Inferior parietal cortex (tissue), 1 donor: ENCODE measurements around the gene DENND6B.
"Not testable (repeated sequence)": the region's sequence is repeated elsewhere in the genome, so short reads cannot be mapped to it uniquely, and the experiment has no call there.

Source experiments
- DNase-seq: peaks from one replicate; pipeline ENCODE4 v3.0.0-alpha.2; 2016; ENCODE audit errors: extremely low spot score

DENND6B gene, protein sequence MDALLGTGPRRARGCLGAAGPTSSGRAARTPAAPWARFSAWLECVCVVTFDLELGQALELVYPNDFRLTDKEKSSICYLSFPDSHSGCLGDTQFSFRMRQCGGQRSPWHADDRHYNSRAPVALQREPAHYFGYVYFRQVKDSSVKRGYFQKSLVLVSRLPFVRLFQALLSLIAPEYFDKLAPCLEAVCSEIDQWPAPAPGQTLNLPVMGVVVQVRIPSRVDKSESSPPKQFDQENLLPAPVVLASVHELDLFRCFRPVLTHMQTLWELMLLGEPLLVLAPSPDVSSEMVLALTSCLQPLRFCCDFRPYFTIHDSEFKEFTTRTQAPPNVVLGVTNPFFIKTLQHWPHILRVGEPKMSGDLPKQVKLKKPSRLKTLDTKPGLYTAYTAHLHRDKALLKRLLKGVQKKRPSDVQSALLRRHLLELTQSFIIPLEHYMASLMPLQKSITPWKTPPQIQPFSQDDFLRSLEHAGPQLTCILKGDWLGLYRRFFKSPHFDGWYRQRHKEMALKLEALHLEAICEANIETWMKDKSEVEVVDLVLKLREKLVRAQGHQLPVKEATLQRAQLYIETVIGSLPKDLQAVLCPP

DNA sequence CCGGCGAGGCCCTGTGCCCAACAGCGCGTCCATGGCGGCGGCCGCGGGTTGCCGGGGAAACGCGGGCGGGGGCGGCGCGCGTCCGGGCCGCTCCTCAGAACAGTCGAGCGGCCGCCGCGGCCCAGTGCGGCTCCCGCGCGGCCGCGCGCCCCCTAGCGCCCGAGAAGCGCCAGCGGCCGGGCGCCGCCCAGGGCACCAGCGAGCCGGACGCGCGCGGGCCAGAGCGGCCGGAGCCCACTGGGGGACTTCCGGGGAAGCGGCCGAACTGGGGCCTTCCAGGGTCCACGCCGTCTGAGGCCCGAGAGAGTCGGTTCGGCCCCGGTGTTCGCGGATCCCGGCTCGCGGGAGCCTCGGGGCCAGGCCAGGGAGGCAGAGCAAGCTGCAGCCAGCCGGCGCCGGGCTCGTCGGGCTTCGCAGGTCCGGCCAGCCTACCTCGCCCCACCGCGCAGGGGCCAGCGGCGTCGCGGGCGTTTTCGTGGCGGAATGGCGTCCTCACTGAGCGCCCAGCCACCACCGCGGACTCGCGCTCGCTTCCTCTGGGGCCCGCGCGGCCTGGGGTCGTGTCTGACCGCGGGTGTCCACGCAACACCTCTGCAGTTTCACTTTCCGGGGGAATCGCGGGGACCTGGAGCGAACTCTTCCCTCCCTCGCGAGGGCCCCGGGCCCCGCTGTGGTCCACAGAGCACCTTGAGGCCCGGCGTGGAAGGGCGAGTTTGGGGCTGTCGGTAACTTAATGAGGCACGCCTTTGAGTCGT, at the start of gene DENND6B:
DENND6B (minus strand) TSS at position 57 of the 755 bp plus-strand sequence; CDS start at position 33, 24 bp downstream.
- DNase-seq, result peak; percentile 82

- DNase-seq, result no peak
Measured at GRCh38 chr22:50376085-50376651, 49.4 kb upstream of the DENND6B start.

GRCh38 chr22:50371101-50371648, 44.4 kb upstream of the DENND6B start:
- DNase-seq, result no peak

- no peak for DNase-seq
Measured at GRCh38 chr22:50367778-50368500, 41.1 kb upstream of the DENND6B start.

- DNase-seq, result not testable (repeated sequence)
Measured at GRCh38 chr22:50363803-50364194, 37.0 kb upstream of the DENND6B start.

- DNase-seq, result peak; percentile 22
Measured at GRCh38 chr22:50363166-50363802, 36.5 kb upstream of the DENND6B start.

DNA sequence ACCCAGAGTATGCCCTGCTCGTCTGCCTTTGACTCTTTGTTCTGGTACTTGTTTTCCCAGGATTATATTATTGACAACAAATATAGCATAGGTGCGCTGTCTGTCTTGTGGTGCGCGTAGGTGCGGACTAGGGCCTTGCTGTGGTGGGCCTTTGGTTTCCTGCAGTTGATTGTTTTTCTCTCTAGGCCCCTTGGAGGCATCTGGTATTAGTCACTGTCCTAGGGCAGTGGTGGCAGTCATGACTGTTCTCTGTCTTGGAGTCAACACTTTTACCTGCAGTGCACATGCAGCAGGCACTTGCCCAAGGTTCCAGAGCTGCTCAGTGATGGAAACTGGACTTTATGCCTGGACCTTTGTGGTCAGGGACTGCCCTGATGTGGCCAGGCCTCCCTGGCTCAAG, 34.9 kb upstream of the DENND6B start:
- DNase-seq, result no peak

DNA sequence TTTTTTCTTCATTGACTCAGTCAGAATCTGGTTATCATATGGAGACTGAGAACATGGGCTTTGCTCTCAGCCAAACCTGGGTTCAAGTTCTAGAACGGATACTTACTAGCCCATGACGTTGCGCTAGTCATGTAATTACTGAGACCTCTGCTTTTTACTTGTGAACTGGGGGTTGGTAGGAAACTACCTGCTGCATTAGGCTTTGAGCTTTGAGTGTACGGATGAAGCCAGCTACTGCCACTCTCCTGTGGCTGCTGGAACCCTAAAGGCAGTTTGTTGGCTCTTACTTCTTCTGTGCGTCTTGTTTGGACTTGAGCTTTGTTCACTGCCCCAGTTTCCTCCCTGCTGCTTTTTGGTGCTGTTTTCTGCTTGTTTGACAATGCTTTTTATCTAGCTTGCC, 34.4 kb upstream of the DENND6B start:
- no peak for DNase-seq

- DNase-seq, result no peak
Measured at GRCh38 chr22:50360578-50360977, 33.8 kb upstream of the DENND6B start.

DNA sequence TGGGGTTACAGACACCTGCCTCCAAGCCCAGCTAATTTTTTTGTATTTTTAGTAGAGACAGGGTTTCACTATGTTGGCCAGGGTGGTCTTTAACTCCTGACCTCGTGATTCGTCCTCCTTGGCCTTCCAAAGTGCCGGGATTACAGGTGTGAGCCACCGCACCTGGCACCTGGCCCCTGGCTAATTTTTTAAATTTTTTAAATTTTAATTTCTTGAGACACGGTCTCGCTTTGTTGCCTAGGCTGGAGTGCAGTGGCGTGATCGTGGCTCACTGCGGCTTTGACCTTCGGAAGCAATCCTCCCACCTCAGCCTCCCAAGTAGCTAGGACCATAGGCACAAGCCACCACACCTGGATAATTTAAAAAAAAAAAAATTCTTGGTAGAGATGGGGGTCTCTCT, 30.9 kb upstream of the DENND6B start:
- no peak for DNase-seq

DNA sequence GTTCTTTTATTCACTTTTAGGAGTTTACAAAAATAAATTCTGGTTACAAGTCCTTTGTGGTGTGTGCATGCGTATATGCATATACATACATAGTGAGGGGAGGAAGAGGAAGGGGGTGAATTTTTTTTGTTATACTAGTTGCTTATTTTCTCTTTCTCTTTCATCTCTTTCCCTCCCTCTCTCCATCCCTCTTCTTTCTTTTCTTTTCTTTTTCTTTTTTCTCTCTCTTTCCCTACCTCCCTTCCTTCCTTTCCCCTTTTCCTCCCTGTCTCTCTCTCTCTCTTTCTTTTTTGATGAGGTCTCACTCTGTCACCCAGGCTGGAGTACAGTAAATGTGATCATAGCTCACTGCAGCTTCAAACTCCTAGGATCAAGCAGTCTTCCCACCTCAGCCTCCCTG, 30.4 kb upstream of the DENND6B start:
- DNase-seq, result no peak

DNA sequence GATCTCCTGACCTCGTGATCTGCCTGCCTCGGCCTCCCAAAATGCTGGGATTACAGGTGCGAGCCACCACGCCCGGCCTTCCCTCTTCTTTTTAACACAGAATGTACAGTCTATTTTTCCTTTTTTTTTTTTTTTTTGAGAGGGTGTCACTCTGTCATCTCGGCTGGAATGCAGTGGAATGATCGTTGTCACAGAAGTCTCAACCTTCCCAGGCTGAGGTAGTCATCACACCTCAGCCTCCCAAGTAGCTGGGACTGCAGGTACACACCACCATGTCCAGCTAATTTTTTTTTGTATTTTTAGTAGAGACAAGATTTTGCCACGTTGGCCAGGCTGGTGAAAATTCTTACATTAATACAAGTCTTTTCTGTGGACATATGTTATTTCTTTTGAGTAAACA, 29.4 kb upstream of the DENND6B start:
- DNase-seq, result no peak

DNA sequence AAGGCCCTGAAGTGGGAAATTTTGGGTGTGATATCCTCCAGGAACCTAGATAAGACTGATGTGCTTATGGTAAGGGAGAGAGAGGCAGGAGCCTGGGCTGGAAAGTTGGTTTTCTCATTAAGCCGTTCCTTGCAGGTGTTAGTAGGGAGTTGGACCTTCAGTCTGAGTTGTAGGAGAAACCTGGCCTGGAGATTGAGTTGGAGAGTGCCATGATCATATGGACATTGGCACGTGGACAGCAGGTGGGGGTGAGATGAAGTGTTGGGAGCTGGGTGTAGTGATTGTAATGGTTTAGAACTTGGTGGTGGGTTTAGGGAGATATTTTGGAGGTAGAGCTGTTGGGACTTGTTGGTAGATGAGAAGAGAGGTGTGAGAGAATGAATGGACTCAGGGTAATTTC, 21.2 kb upstream of the DENND6B start:
- DNase-seq, result no peak

- DNase-seq, result no peak
Measured at GRCh38 chr22:50347157-50347556, 20.3 kb upstream of the DENND6B start.

- no peak for DNase-seq
Measured at GRCh38 chr22:50346470-50346869, 19.7 kb upstream of the DENND6B start.

DNA sequence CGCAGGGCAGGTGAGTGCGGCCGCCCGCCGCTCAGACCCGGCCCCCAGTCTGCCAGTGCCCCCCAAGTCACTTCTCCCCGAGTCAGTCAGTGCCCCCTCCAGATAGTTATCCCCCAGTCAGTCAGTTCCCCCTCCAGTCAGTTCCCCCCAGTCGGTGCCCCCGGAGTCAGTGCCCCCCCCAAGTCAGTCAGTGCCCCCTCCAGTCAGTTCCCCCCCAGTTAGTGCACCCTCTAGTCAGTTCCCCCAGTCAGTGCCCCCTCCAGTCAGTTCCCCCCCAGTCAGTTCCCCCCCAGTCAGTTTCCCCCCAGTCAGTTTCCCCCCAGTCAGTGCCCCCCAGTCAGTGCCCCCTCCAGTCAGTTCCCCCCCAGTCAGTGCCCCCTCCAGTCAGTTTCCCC, 16.7 kb upstream of the DENND6B start:
- DNase-seq, result no peak

DNA sequence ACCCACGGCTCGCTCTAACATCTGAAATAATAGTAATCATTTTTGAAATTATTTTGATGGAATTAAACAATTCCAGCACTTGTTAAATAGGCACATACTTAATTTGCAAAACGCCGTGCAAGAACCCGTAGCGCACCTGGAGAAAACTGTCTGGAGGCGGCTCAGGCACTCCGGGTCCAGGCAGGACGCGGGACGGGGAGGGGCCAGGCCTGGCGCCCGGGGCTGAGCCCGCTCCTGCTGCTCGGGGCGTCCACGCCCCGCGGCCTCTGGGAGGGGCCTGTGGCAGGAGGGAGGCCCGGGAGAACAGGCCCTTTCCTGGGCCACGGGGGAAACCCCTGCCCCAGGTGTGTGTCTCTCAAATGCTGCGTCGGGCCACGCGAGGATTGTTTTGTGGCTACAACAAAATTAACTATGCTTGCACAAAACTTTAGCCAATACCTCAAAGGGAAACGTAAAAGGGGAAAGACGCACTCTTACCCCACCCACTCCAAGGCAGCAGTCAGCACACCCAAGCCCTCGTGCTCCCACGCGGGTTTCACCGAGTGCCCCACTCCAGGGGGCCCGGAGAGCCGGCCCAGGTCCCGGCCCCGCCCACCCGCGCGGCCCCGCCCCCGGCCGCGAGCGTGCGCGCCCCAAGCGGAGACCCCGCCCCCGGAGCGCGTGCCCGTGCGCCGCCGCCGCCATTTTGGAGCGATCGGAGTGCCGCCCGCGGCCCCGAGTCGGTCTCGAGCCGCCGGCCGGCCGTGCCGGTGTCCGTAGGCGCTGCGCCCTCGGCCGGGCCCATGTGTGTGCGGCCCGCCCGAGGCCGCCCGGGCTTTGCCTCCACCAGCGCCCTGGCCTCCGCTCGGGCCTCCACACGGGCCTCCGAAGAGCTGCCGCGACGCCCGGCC, 16.1 kb upstream of the DENND6B start, which contains the start of gene PPP6R2:
PPP6R2 (plus strand) TSS at position 677 of the 890 bp plus-strand sequence. CDS start 50,582 bp downstream, outside the sequence.
- DNase-seq, result peak; percentile 70

- peak; percentile 93 for DNase-seq
Measured at GRCh38 chr22:50341977-50342650, 15.3 kb upstream of the DENND6B start.
